TTC549 (cell line): ENCODE results near the gene KDM4C.

ENCODE experiments used
- FAIRE-seq: peaks from 2 replicates; lab custom pipeline; 2012; peaks lifted over from hg19 to GRCh38; lab: Jason Lieb, UNC

Gene KDM4C

GRCh38 chr9:7144265-7145046 lies 386.7 kb downstream of the KDM4C start:
- FAIRE-seq: no peak

- no peak for FAIRE-seq
These were observed 387.7 kb downstream of the KDM4C start for GRCh38 chr9:7145361-7146069.

GRCh38 chr9:7146582-7146981 lies 388.8 kb downstream of the KDM4C start:
- FAIRE-seq: no peak

GRCh38 chr9:7147121-7148090 lies 389.6 kb downstream of the KDM4C start:
- FAIRE-seq: no peak

GRCh38 chr9:7148243-7148765 lies 390.5 kb downstream of the KDM4C start:
- no peak for FAIRE-seq

- FAIRE-seq: no peak
These were observed 391.5 kb downstream of the KDM4C start for GRCh38 chr9:7149258-7149657.

- no peak for FAIRE-seq
These were observed 392.5 kb downstream of the KDM4C start for GRCh38 chr9:7150153-7150890.

- FAIRE-seq: no peak
These were observed 395.4 kb downstream of the KDM4C start for GRCh38 chr9:7153134-7153533.

GRCh38 chr9:7153566-7153965 lies 395.8 kb downstream of the KDM4C start:
- FAIRE-seq: no peak

GRCh38 chr9:7154003-7154619 lies 396.3 kb downstream of the KDM4C start:
- FAIRE-seq: no peak

- FAIRE-seq: no peak
These were observed 396.9 kb downstream of the KDM4C start for GRCh38 chr9:7154650-7155049.

- no peak for FAIRE-seq
These were observed 403.7 kb downstream of the KDM4C start for GRCh38 chr9:7161469-7161868.

GRCh38 chr9:7163932-7164331 lies 406.2 kb downstream of the KDM4C start:
- no peak for FAIRE-seq

GRCh38 chr9:7164440-7165330 lies 406.9 kb downstream of the KDM4C start:
- no peak for FAIRE-seq

GRCh38 chr9:7165331-7165975 lies 407.7 kb downstream of the KDM4C start:
- no peak for FAIRE-seq

GRCh38 chr9:7166074-7166473 lies 408.3 kb downstream of the KDM4C start:
- FAIRE-seq: no peak

GRCh38 chr9:7169717-7170389 lies 412.1 kb downstream of the KDM4C start:
- no peak for FAIRE-seq

- no peak for FAIRE-seq
These were observed 413.8 kb downstream of the KDM4C start for GRCh38 chr9:7171396-7172153.
